HCT116 (cell line): ENCODE results near the gene EID1. TPM values are rescaled to one million over a fixed set of nuclear protein-coding genes. Genes with fewer than 3 reads are reported as not detected.

Experiments
- ATAC-seq: fragments of 200-7000 bp; cut with Tn5 transposase; 2 replicates; pipeline ENCODE4 v1.9.1; 2020; ENCODE audit warnings: mild to moderate bottlenecking, moderate library complexity
- BruUV-seq: library from RNA; stranded (reverse); fragments of 400-500 nt; replicated peaks from 2 replicates; lab custom pipeline; 2021; lab: Mats Ljungman, UMichigan
- CTCF ChIA-PET: fragments of 300-600 bp; sonication (Branson Sonifier 250); formaldehyde crosslinking; loops from one replicate; lab custom pipeline; 2021; ENCODE audit warnings: antibody characterized with exemption; lab: Charles Lee
- POLR2A ChIA-PET: fragments of 300-600, 350-600 bp; sonication (Branson Sonifier 250); formaldehyde crosslinking; loops from one replicate; lab custom pipeline; 2021; ENCODE audit warnings: antibody characterized with exemption; lab: Charles Lee
- RAD21 ChIA-PET, 2 experiments: fragments of 300-600 bp; sonication (Branson Sonifier 250); formaldehyde crosslinking; loops; one replicate each; lab custom pipeline; 2023; ENCODE audit warnings: low total read pairs in 2 of 2; ENCODE audit not compliant: uncharacterized antibody in 2 of 2, unreplicated experiment in 2 of 2, low non-redundant PET in 1 of 2; lab: Charles Lee
- DNase-seq: peaks from one replicate; pipeline ENCODE4 v3.0.0-alpha.2; 2010; ENCODE audit warnings: low read depth, low spot score
- H2AFZ ChIP-seq: fragments of 200-600 bp; shearing (Covaris generic), sonication (generic); 2 replicates; pipeline ENCODE4 v1.6.1; 2017; ENCODE audit warnings: low read depth, mixed run types, mixed read lengths, antibody characterized with exemption, low read length; ENCODE audit not compliant: poor library complexity, severe bottlenecking
- H3K27ac ChIP-seq: 2 replicates; pipeline ENCODE4 v1.5.1; 2012; ENCODE audit warnings: low read depth, low read length
- H3K27me3 ChIP-seq: fragments of 200-600 bp; sonication (generic); 2 replicates; pipeline ENCODE4 v1.6.1; 2016; ENCODE audit warnings: mixed run types, low read length, mixed read lengths; ENCODE audit not compliant: insufficient read depth
- H3K36me3 ChIP-seq, 2 experiments: fragments of 200-500 bp in 1 of 2; fragments of 200-600 bp in 1 of 2; sonication (Bioruptor generic) in 1 of 2; sonication (generic) in 1 of 2; 2 replicates each; pipeline versions ENCODE4 v1.5.1 to v1.6.1; 2014 to 2016; ENCODE audit warnings: low read length in 2 of 2, inconsistent platforms in 1 of 2, mixed read lengths in 1 of 2, mixed run types in 1 of 2; ENCODE audit not compliant: insufficient read depth in 2 of 2, control insufficient read depth in 1 of 2
- H3K4me1 ChIP-seq, 2 experiments: fragments of 200-600 bp in 1 of 2; sonication (generic) in 1 of 2; 2 replicates each; pipeline versions ENCODE4 v1.5.1 to v1.6.1; 2012 to 2017; ENCODE audit warnings: low read length in 2 of 2, inconsistent platforms in 1 of 2, mild to moderate bottlenecking in 1 of 2, mixed read lengths in 1 of 2, mixed run types in 1 of 2, moderate library complexity in 1 of 2; ENCODE audit not compliant: insufficient read depth in 2 of 2, control insufficient read depth in 1 of 2
- H3K4me2 ChIP-seq: fragments of 200-600 bp; sonication (generic); 2 replicates; pipeline ENCODE4 v1.6.1; 2017; ENCODE audit warnings: mixed run types, low read length, mixed read lengths
- H3K4me3 ChIP-seq, 2 experiments: fragments of 200-600 bp in 1 of 2; sonication (generic) in 1 of 2; replicated peaks in 1 of 2; 2 replicates each; pipeline ENCODE4 v1.5.1; 2011 to 2016; ENCODE audit warnings: low read length in 2 of 2, control low read depth in 1 of 2, low read depth in 1 of 2, mild to moderate bottlenecking in 1 of 2, mixed read lengths in 1 of 2, mixed run types in 1 of 2
- H3K79me2 ChIP-seq: fragments of 200-600 bp; sonication (generic); 2 replicates; pipeline ENCODE4 v1.6.1; 2017; ENCODE audit warnings: mild to moderate bottlenecking, mixed run types, low read length, moderate library complexity, mixed read lengths; ENCODE audit not compliant: insufficient read depth
- H3K9ac ChIP-seq: fragments of 200-600 bp; sonication (generic); 2 replicates; pipeline ENCODE4 v1.6.1; 2016; ENCODE audit warnings: low read length, mixed read lengths
- H3K9me2 ChIP-seq: fragments of 200-600 bp; sonication (generic), shearing (Covaris generic); 2 replicates; pipeline ENCODE4 v1.6.1; 2017; ENCODE audit warnings: mixed run types, mild to moderate bottlenecking, moderate library complexity; ENCODE audit not compliant: insufficient read depth
- H3K9me3 ChIP-seq, 2 experiments: fragments of 200-500 bp in 1 of 2; fragments of 200-600 bp in 1 of 2; sonication (Bioruptor generic) in 1 of 2; sonication (generic) in 1 of 2; 2 replicates each; pipeline ENCODE4 v1.6.1; 2014 to 2017; ENCODE audit warnings: low read length in 2 of 2, mixed read lengths in 2 of 2, inconsistent platforms in 1 of 2, low read depth in 1 of 2, mild to moderate bottlenecking in 1 of 2, mixed run types in 1 of 2, moderate library complexity in 1 of 2; ENCODE audit not compliant: control insufficient read depth in 1 of 2, insufficient read depth in 1 of 2
- H4K20me1 ChIP-seq: fragments of 200-600 bp; sonication (generic), shearing (Covaris generic); 2 replicates; pipeline ENCODE4 v1.6.1; 2017; ENCODE audit warnings: mixed run types, mild to moderate bottlenecking, moderate library complexity; ENCODE audit not compliant: insufficient read depth
- CBX3 ChIP-seq: IDR thresholded peaks from 2 replicates; pipeline ENCODE4 v1.6.1; 2012; ENCODE audit warnings: low read depth
- CEBPB ChIP-seq: IDR thresholded peaks from 2 replicates; pipeline ENCODE4 v1.6.1; 2012; ENCODE audit warnings: low read depth
- EGR1 ChIP-seq: IDR thresholded peaks from 2 replicates; pipeline ENCODE4 v1.6.1; 2012; ENCODE audit warnings: low read depth
- ELF1 ChIP-seq: IDR thresholded peaks from 2 replicates; pipeline ENCODE4 v1.6.1; 2012; ENCODE audit warnings: low read depth, borderline replicate concordance
- EZH2phosphoT487 ChIP-seq: fragments of 200-600 bp; IDR thresholded peaks from 2 replicates; pipeline ENCODE4 v1.6.1; 2018; ENCODE audit warnings: antibody characterized with exemption, borderline replicate concordance
- FOSL1 ChIP-seq: IDR thresholded peaks from 2 replicates; pipeline ENCODE4 v1.6.1; 2012; ENCODE audit warnings: low read depth
- JUND ChIP-seq: IDR thresholded peaks from 2 replicates; pipeline ENCODE4 v1.6.1; 2012
- MAX ChIP-seq: IDR thresholded peaks from 2 replicates; pipeline ENCODE4 v1.6.1; 2012
- POLR2A ChIP-seq: IDR thresholded peaks from 2 replicates; pipeline ENCODE4 v1.7.0; 2011; ENCODE audit warnings: borderline replicate concordance; ENCODE audit not compliant: insufficient read depth, insufficient read length; ENCODE audit errors: extremely low read depth
- RAD21 ChIP-seq: IDR thresholded peaks from 2 replicates; pipeline ENCODE4 v1.6.1; 2012; ENCODE audit warnings: low read depth, mild to moderate bottlenecking
- REST ChIP-seq: IDR thresholded peaks from 2 replicates; pipeline ENCODE4 v1.6.1; 2012; ENCODE audit warnings: low read depth
- SIN3A ChIP-seq: IDR thresholded peaks from 2 replicates; pipeline ENCODE4 v1.6.1; 2012; ENCODE audit warnings: low read depth
- SP1 ChIP-seq: IDR thresholded peaks from 2 replicates; pipeline ENCODE4 v1.6.1; 2012; ENCODE audit warnings: low read depth
- SRF ChIP-seq: IDR thresholded peaks from 2 replicates; pipeline ENCODE4 v1.6.1; 2012; ENCODE audit warnings: low read depth
- TCF7L2 ChIP-seq: IDR thresholded peaks from 2 replicates; pipeline ENCODE4 v1.7.0; 2011; ENCODE audit warnings: borderline replicate concordance, inconsistent platforms; ENCODE audit not compliant: insufficient read depth, insufficient read length; ENCODE audit errors: extremely low read depth
- YY1 ChIP-seq: IDR thresholded peaks from 2 replicates; pipeline ENCODE4 v1.6.1; 2011; ENCODE audit warnings: low read length, low read depth, moderate library complexity, mild to moderate bottlenecking; ENCODE audit not compliant: insufficient replicate concordance; ENCODE audit errors: extremely low read depth
- ZFX ChIP-seq: fragments of 450-650 bp; IDR thresholded peaks from 2 replicates; pipeline ENCODE4 v1.6.1; 2017
- intact Hi-C: fragments of 100-400 bp; cut with micrococcal nuclease; formaldehyde crosslinking; loops from 2 replicates; pipeline ENCODE4 v1.10.0; 2022
- total RNA-seq: library from RNA; stranded (reverse); gene quantifications from one replicate; pipeline ENCODE4 v1.2.1, GENCODE V29; 2021; ENCODE audit not compliant: unreplicated experiment
- TF ChIP-seq, protein P1 (sequence below), 3 experiments: fragments of 200-600 bp in 1 of 3; sonication (generic) in 1 of 3; IDR thresholded peaks in 2 of 3; conservative IDR thresholded peaks in 1 of 3; 2 replicates each; pipeline ENCODE4 v1.5.1; 2012 to 2017; ENCODE audit warnings: low read depth in 2 of 3, low read length in 2 of 3, antibody characterized with exemption in 1 of 3, borderline replicate concordance in 1 of 3, control low read depth in 1 of 3, mild to moderate bottlenecking in 1 of 3, mixed read lengths in 1 of 3, mixed run types in 1 of 3, moderate library complexity in 1 of 3; ENCODE audit not compliant: insufficient read depth in 1 of 3
- TF ChIP-seq, protein P2 (sequence below): IDR thresholded peaks from 2 replicates; pipeline ENCODE4 v1.6.1; 2012

The EID1 gene
- total RNA-seq, 1 experiment from 2014 or later, result 68.6 TPM

DNA sequence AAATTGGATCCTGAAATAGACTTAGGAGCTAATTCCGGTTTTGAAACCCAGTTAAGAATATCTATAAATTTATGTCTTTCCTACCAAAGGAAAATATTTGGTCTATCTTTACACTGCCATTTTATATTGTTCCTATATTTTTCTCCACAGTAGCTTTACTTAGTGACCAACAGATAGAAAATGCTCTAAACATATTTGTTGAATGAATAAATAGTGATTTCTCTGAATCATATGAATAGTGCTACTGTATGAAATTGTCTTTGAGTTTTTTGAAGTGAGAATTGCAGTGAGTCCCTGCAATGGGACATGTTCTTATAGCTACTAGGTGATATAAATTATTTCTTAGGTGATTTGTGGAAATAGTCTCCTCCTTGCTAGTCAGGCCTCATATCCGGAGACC is 18.5 kb upstream of the EID1 start:
- H3K79me2 ChIP-seq, result no peaks in the 10 kb centered on the region
- ATAC-seq, result no peak
- TF ChIP-seq CEBPB, result no peak
- TF ChIP-seq CBX3, result no peak
- no peak for TF ChIP-seq MAX
- no peak for TF ChIP-seq ELF1
- TF ChIP-seq FOSL1, result no peak
- no peak for TF ChIP-seq TCF7L2
- TF ChIP-seq YY1, result no peak
- TF ChIP-seq, protein P1, sequence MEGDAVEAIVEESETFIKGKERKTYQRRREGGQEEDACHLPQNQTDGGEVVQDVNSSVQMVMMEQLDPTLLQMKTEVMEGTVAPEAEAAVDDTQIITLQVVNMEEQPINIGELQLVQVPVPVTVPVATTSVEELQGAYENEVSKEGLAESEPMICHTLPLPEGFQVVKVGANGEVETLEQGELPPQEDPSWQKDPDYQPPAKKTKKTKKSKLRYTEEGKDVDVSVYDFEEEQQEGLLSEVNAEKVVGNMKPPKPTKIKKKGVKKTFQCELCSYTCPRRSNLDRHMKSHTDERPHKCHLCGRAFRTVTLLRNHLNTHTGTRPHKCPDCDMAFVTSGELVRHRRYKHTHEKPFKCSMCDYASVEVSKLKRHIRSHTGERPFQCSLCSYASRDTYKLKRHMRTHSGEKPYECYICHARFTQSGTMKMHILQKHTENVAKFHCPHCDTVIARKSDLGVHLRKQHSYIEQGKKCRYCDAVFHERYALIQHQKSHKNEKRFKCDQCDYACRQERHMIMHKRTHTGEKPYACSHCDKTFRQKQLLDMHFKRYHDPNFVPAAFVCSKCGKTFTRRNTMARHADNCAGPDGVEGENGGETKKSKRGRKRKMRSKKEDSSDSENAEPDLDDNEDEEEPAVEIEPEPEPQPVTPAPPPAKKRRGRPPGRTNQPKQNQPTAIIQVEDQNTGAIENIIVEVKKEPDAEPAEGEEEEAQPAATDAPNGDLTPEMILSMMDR (IDR thresholded peaks at IDR 0.05 in 2 of 3, conservative IDR thresholded peaks at IDR 0.05 in 1 of 3; ENCODE audit: borderline replicate concordance in 1 of 3, insufficient read depth in 1 of 3, low read depth in 2 of 3, low read length in 2 of 3), result no peak
- no peak for TF ChIP-seq ZFX
- no peak for TF ChIP-seq POLR2A
- TF ChIP-seq RAD21, result no peak
- TF ChIP-seq SIN3A, result no peak
- no peak for TF ChIP-seq EZH2phosphoT487
- TF ChIP-seq REST, result no peak
- no peak for TF ChIP-seq JUND
- no peak for TF ChIP-seq SRF
- no peak for TF ChIP-seq EGR1
- no peak for TF ChIP-seq SP1
- TF ChIP-seq, protein P2, sequence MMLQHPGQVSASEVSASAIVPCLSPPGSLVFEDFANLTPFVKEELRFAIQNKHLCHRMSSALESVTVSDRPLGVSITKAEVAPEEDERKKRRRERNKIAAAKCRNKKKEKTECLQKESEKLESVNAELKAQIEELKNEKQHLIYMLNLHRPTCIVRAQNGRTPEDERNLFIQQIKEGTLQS, result no peak
- TF ChIP-seq, all 23 proteins: peak for 0
- POLR2A ChIA-PET, result no interaction called here
- no peak overlapping the region for H3K9ac ChIP-seq
- RAD21 ChIA-PET, result no interaction called here
- H3K27me3 ChIP-seq, result no peaks in the 10 kb centered on the region
- H3K9me3 ChIP-seq, result no peaks in the 10 kb centered on the region
- H3K9me2 ChIP-seq, result no peaks in the 10 kb centered on the region
- no peak overlapping the region for H3K4me2 ChIP-seq
- no peaks in the 10 kb centered on the region for H3K36me3 ChIP-seq
- no peaks in the 10 kb centered on the region for H4K20me1 ChIP-seq
- no peak for DNase-seq
- no peak overlapping the region for H2AFZ ChIP-seq
- peaks cover 8 to 12% of the 10 kb centered on the region in 2 experiments; a peak in 3 of 4 replicates for H3K4me1 ChIP-seq
- H3K4me3 ChIP-seq, result no peak overlapping the region
- BruUV-seq, result no TSS peak
- intact Hi-C loops, result no loop called here
- H3K27ac ChIP-seq, result no peak overlapping the region
- CTCF ChIA-PET, result interaction anchor here (1.2 to 4.2 kb wide), 3 partner anchors 19 to 116 kb away, joined by 3 to 46 read pairs (median 6); partner anchors contain the start of genes EID1 and SHC4
